NB4 (cell line): ENCODE data around the gene DHX34.
"Not testable (repeated sequence)": the region's sequence is repeated elsewhere in the genome, so short reads cannot be mapped to it uniquely, and the experiment has no call there.

ENCODE experiments used
- MYC ChIP-seq: IDR thresholded peaks from 2 replicates; pipeline ENCODE4 v1.6.1; 2011; ENCODE audit warnings: low read depth, low read length
- POLR2A ChIP-seq: IDR thresholded peaks from 2 replicates; pipeline ENCODE4 v1.6.1; 2011; ENCODE audit warnings: mild to moderate bottlenecking; ENCODE audit not compliant: insufficient read length; ENCODE audit errors: extremely low read depth
- TF ChIP-seq, protein P1 (sequence below): IDR thresholded peaks from one replicate; pipeline ENCODE4 v1.5.1; 2012; ENCODE audit warnings: low read depth, low read length
- TF ChIP-seq, protein P2 (sequence below): IDR thresholded peaks from 2 replicates; pipeline ENCODE4 v1.6.1; 2011; ENCODE audit warnings: low read depth, low read length

DNA sequence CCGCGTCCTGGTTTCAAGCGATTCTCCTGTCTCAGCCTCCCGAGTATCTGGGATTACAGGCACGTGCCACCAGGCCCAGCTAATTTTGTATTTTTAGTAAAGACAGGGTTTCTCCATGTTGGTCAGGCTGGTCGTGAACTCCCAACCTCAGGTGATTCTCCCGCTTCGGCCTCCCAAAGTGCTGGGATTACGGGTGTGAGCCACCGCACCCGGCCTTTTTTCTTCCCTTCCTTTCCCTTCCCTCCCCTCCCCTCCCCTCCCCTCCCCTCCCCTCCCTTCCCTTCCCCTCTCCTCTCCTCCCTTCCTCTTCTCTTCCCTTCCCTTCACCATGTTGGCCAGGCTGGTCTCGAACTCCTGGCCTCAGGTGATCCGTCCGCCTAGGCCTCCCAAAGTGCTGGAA is 48.2 kb upstream of the DHX34 start:
- TF ChIP-seq, protein P1, sequence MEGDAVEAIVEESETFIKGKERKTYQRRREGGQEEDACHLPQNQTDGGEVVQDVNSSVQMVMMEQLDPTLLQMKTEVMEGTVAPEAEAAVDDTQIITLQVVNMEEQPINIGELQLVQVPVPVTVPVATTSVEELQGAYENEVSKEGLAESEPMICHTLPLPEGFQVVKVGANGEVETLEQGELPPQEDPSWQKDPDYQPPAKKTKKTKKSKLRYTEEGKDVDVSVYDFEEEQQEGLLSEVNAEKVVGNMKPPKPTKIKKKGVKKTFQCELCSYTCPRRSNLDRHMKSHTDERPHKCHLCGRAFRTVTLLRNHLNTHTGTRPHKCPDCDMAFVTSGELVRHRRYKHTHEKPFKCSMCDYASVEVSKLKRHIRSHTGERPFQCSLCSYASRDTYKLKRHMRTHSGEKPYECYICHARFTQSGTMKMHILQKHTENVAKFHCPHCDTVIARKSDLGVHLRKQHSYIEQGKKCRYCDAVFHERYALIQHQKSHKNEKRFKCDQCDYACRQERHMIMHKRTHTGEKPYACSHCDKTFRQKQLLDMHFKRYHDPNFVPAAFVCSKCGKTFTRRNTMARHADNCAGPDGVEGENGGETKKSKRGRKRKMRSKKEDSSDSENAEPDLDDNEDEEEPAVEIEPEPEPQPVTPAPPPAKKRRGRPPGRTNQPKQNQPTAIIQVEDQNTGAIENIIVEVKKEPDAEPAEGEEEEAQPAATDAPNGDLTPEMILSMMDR, result not testable (repeated sequence)
- TF ChIP-seq POLR2A, MYC: not testable (repeated sequence)
- TF ChIP-seq, protein P2, sequence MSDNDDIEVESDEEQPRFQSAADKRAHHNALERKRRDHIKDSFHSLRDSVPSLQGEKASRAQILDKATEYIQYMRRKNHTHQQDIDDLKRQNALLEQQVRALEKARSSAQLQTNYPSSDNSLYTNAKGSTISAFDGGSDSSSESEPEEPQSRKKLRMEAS, result not testable (repeated sequence)
